GM03348 (cell line): ENCODE data around the gene SRSF5.

Experiments used
- DNase-seq: peaks from one replicate; pipeline ENCODE4 v3.0.0; 2012; ENCODE audit warnings: low spot score

The SRSF5 gene

DNA sequence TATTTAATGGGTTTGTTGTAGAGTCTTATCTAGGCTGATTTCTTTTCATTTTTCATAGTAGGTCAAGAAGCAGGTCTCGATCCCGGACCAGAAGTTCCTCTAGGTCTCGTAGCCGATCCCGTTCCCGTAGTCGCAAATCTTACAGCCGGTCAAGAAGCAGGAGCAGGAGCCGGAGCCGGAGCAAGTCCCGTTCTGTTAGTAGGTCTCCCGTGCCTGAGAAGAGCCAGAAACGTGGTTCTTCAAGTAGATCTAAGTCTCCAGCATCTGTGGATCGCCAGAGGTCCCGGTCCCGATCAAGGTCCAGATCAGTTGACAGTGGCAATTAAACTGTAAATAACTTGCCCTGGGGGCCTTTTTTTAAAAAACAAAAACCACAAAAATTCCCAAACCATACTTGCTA is 4.2 kb downstream of the SRSF5 start:
- DNase-seq: no peak

DNA sequence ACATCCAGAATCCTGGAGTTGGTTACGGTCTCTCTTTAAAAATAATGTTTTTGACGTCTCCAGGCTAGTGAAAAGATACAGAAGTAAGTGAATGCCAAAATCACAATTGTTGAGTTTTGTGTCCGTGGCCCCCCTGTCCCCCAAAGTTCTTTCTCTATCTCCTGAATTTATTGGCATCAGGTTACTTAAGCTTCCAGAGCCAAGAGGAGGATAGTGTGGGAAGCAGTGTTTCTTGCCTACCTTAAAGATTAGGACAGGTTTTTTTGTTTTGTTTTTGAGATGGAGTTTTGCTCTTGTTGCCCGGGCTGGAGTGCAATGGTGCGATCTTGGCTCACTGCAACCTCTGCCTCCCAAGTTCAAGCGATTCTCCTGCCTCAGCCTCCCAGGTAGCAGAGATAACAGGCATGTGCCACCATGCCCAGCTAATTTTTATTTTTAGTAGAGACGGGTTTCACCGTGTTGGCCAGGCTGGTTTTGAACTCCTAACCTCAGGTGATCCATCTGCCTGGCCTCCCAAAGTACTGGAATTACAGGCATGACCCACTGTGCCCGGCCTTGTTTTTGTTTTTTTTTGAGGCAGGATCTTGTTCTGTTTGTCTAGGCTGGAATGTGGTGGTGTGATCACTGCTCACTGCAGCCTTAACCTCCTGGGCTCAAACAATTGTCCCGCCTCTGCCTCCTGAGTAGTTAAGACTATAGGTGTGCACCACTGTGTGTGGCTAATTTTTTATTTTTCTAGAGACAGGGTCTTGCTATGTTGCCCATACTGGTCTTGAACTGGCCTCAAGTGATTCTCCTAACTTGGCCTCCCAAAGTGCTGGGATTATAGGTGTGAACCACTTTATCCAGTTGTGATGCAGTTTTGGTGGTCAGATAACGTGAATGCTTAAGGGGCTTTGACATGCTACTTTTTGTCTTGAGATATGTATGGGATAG is 5.4 kb downstream of the SRSF5 start:
- no peak for DNase-seq

DNA sequence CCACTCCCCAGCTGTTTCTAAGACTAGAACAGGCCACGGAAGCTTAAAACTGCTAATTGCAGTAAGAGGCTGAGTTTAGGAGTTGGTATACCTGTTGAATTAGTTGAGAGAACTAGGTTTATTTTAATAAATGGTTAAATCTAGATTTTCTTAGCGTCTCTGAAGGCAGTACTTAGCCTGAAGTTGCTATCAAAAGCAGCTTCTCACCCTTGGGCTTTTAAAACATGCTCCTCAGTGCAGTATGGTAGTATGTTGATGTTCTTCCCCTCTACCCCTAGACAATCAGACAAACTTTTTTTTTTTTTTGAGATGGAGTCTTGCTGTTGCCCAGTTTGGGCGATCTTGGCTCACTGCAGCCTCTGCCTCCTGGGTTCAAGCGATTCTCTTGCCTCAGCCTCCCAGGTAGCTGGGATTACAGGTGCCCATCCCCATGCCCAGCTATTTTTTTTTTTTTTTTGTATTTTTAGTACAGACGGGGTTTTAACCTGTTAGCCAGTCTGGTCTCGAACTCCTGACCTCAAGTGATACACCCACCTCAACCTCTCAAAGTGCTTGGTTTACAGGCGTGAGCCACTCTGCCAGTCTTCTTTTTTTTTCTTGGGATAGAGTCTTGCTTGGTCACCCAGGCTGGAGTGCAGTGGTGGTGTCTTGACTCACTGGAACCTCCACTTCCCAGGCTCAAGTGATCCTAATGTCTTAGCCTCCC is 6.8 kb downstream of the SRSF5 start:
- DNase-seq: no peak

DNA sequence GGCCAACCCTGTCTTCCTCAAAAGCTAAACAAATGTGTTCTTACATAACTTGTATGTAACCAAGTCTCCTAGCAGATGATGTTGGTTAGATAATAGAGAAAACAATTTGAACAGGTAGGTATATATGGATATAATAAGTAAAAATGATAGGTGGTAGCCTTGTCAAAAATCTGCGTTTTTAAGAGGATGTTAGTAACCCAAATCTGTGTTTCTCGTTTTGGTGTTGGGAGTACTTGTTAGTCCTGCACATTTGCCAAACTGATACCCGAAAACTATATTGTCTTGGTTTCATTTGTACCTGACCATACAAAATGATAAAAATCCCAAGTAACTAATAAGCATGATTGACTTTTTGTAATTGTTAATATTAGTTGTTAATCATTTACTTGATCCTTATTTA is 8.1 kb downstream of the SRSF5 start:
- no peak for DNase-seq

DNA sequence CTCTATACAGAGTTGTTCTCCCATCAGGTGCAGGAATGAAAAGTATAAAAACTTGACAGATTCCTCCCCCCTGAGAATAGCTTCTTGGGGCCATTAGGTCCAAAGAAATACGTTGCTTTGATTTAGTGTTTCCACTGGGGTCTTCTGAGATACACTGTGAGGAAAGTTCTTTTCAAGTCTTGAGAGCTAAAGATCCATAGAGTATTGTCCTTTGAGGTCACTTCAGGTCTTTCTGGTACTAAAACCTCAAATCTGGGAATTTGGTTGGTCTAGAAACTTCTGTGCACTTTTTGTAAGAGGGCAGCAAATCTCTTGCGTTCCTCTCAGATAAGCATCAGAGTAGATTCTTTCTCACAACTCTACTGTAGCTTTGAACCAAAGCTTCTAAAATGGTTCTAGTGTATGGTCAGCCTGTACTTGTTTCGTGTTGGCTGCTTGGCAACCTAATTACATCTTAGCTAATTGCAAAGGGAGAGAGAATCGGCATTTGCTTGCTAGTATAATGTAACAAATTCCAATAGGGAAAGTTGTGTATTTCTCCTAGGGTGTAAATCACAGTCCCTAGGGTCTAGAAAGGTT is 10.0 kb downstream of the SRSF5 start:
- DNase-seq: no peak

DNA sequence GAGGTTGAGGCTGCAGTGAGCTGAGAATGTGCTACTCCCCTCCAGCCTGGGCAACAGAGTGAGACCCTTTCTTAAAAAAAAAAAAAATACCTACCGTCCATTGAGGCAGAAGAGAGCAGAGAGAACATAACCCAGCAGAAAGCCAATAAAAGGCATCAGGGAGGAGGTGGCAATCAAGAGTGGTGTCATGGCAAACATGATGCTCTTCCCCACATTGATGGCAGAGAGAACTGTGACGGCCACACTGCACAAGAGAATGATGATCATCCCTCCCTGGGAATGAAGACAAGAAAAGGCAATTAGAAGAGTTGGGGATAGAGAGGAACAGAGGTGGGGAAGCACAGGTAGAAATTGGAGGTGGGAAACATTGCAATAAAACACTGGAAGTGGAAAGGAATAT is 12.1 kb downstream of the SRSF5 start:
- DNase-seq: no peak

DNA sequence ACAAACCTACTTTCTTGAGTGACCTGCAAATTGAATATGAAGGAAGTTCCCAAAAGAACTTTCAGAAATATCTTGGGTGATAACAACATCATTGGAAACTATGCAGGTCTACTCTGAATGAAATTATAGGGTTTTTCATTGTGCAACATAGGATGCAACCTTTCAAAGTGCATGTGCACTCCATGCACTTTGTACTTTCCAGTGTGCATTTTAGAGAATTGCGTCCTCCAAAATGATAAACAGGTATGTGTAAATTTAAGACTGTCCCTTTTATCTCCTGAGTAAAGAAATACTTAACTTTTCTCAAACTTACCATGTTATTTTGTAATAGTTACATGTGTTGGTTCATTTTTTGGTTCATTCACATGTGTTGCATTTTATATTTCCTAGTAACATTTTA is 13.2 kb downstream of the SRSF5 start:
- no peak for DNase-seq

DNA sequence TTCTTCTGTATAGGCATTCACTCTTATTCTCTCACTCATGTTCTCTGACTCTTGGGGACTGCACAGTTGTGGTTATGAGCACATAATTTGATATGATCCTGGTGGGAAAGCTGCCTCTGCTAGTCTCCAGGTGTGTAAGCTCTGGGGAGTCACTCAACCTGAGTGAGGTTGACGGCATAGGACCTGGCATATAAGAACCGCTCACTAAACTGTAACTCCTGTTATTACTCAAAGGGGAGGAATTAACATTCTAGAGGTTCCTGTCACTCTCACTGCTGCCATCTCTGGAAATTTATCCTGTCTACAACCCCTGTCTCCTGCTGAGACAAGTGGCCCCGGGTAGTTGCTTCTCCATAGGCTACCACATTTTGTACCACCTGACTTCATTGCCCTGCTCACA is 14.0 kb downstream of the SRSF5 start:
- no peak for DNase-seq

DNA sequence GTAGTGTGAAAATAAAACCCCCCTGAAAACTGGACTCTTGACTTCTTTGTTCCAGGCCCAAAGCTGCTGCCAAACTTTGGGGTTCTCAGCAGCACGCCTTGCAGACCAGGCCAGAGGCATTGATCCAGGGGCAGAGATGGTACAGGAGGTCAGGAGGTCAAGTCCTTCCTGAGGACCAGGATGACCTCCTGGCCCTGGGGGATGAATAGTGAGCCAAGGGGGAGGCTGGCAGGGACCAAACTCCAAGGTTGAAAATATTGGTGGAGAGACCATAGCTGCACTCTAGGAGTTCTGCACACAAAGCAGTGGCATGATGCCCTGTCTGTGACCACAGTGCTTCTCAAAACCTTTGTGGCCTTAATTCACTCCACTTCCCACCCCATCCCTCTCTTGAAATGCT is 18.0 kb downstream of the SRSF5 start:
- DNase-seq: no peak

DNA sequence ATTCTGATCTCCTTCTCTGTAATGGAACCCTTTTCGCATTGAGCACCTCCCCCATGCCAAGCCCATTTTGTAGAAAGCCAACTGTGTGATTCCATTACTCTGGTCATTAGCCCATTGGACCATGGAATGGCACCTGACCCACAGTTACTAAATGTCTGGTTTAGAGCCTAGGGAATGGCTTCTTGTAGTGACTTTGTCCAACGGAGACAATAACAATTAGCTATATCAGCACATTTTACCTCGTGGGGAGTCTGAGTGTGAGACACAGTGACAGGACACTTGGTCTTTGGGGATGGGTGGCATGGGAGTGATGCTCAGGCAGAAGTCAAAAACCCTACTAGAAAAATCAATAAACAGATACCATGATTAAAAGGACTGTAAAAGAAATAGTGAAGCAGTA is 19.7 kb downstream of the SRSF5 start:
- DNase-seq: no peak

DNA sequence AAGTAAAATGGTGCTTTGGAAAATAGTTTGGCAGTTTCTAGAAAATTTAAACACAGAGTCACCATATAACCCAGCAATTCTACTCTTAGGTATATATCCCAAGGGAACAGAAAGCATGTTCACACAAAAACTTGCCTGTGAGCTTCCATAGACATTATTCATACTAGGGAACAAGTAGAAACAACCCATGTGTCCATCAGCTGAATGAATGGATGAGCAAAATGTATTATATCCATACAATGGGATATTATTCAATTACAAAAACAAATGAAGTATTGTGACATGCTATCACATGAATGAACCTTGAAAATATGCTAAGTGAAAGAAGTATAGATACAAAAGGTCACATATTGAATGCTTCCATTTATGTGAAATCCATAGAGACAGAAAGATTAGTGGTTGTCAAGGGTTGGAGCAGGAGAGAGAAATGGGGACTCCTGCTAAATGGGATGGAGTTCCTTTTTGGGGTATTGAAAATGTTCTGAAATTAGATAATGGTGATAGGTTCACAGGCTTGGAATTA is 22.2 kb downstream of the SRSF5 start:
- no peak for DNase-seq

DNA sequence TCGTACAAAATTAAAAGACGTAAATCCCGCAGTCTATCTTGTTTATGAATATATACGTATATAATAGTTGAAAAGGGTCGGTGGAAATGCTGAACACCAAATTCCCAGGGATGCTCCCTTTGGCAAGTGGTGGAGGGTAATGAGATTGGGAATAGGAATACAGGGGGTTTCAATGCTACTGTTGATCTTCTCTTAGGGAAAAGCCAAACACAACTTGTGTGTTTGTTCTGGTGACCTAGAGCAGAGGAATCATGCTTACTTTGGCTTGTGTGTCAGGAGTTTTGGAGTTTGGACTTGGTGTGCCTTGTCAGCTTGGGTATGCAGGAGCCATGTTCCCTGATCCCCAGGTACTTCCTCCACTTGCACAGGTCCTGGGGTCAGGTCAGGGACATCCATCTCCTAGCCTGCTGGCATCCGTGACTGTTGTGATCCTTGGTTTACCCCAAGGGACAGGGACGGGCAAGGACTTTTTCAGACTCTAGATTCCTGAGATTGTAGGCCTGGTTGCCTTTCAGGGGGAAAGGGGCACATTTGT is 26.0 kb downstream of the SRSF5 start:
- no peak for DNase-seq

DNA sequence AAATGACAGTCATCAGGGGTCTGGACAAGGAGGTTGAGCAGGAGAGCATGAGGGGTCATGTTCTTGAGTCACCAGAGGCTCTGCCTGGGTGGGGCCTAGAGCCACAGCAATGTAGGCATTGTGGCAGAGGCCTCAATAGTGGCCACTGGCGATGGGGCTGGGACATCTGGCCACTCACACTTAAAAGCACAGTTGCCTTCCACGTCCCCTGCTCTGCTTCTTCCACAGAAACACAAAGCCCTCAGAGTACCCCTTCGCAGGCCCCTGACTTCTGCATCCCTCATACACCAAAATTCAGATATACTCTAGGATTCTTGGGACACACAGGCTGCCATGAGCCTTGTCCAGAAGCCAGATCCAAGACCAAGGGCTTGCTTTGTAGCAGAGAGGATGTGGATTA is 27.8 kb downstream of the SRSF5 start:
- no peak for DNase-seq

DNA sequence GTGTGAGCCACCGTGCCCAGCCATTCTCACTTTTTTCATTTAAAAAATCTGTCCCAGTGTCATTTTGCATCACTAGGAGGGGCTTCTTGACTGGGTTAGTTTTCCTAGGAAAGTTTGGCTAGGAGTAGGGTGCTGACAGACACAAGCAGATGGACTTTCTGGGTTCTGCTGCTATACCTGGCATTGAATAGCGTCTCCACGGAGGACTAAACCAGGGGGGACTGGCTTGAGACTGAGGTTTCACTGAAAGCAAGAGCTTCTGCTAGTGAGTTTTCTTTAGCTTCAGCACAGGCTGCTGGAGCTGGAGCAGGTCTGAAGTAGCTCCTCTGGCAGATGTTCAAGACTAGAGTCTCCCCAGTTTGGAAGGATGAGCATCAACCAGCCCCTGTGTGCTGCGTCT is 28.7 kb downstream of the SRSF5 start:
- DNase-seq: no peak

DNA sequence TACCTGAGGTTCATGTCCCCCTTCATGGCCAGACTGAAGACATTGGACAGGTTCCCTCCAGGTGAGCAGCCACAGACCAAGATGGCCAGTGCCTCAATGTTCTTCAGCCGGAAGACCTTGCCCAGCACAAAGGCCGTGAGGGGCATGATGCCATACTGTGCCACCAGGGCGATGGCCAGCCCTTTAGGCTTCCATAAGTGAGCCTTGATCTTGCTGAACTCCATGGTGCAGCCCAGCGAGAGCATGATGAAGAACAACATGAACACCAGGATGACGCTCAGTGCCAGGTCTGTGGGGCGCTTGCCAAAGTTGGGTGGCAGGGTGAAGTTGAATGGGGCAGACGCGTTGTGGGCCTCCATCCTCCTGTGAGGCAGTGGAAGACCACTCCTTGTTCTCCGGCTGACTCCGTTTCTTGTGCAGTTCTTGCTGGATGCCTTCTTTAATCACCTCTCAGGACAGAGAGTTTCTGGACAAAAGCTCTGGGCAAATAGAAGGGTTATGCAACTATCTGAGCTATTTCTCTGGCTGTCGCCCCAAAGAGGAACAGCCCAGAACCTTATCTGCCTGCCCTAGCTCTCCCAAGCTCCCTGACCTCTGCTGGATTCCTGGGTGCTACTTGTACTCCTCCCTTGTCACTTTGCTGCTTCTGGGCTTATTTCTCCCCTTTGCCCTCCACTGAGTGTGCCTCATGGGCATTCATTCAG is 30.0 kb downstream of the SRSF5 start, which contains the start of gene SLC10A1:
SLC10A1 (minus strand) TSS at position 445 of the 704 bp plus-strand sequence; CDS start at position 359, 86 bp downstream.
- DNase-seq: peak; percentile 13

DNA sequence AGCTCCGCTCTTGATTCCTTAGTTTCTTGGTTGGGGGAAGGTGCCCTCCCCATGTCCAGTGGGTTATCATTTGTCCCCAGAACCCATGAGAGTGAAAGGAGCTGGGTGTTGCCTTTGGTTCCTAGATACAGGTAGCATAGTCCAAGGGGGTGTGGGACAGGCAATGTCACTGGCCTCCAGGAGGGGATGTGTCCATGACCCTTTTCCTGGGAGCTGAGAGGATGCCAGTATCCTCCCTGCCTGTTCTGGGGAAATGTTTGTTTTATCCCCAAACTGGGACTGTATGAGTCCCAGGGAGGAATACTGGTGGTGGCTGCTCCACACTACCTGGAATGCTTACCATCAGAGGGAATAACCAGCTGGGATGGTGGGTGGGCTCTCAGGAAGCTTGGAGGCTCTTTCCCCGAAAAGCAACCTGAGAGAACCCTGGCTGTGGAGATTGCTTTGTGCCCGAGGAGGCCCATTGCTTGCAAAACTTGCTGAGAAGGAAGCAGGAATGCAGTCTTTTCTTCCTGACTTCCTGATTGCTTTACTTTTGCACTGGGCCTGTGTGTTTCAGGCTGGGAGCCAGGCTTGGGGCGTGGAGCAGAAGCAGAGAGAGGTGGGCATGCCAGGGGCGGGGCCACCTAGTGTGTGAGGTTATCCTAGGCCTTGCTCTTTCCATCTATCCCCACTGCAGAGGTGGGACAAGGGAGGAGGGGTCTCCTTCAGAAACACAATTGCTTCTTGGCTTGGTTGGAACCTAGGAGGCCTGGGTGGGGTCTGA is 30.8 kb downstream of the SRSF5 start:
- no peak for DNase-seq

DNA sequence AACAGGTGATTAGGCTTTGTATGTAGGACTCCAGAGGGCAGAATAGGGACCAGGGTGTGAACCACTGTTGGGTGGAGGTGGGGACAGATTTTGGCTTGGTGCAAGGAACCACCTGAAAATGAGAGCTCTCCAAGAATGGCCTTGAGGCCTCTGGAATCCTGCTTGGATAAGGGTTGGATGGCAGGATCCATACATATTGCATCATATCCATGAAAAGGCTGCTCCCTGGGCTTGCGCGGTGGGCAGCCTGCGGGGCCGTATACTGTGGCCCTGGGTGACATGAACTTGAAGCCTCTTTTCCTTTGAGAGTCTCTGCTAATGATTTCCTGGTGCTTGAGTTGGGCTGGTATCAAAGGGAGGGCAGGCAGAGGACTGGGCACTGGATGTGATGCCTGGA is 31.4 kb downstream of the SRSF5 start:
- no peak for DNase-seq

DNA sequence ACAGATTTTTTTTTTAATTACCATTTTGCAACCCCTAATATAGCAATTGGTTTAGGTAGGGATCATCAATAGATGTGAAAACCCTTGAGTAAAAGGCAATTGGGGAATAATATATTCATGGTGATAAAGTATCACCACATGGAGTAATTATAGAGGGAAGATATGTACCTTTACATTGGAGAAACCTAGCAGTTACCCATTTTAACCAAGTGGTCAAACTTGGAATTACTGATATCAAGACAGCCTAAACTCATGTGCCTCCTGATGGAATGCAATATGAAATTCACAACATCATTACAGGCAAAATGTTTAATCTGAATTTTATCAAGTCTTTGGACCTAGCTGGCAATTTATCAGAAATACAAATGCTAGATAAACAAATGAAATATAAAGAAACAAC is 36.8 kb downstream of the SRSF5 start:
- DNase-seq: no peak

DNA sequence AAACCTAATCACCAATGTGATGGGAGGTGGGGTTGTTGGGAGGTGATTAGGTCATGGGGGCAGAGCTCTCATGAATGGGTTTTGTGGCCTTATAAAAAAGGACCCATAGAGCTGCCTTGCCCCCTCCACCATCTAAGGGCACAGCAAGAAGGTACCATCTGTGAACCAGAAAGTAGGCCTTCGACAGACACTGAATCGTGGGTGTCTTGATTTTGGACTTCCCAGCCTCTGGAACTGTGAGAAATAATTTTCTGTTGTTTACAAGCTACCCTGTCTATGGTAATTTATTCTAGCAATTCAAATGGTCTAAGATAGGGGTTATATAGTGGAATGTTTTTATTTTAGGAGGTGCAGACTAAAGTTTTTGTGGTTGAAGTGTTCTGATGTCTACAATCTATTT is 38.0 kb downstream of the SRSF5 start:
- no peak for DNase-seq

DNA sequence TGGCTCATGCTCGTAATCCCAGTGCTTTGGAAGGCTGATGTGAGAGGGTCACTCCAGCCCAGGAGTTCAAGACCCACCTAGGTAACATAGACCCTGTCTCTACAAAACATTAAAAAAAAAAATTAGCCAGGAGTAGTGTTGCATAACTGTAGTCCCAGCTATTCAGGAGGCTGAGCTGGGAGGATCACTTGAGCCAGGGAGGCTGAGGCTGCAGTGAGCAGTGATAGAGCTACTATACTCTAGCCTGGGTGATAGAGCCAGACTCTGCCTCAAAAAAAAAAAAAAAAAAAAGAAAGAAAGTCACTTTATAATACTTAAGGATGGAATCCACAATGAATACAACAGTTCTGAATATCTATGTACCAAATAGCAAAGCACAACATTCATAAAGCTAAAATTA is 40.2 kb downstream of the SRSF5 start:
- no peak for DNase-seq
